Activated B cell treated with CpG ODN at 0.5 μM for 24 hours (primary cell): ENCODE measurements around the gene SLC29A2. TPM values are rescaled to one million over a fixed set of nuclear protein-coding genes. Genes with fewer than 3 reads are reported as not detected.

ENCODE experiments used
- ATAC-seq: fragments of 200-7000 bp; cut with Tn5 transposase; one replicate; pipeline ENCODE4 v1.10.0; 2021; ENCODE audit warnings: low read depth, mild to moderate bottlenecking, moderate library complexity
- CTCF ChIA-PET: fragments of 350-600 bp; sonication (Branson Sonifier 250); formaldehyde crosslinking; loops from one replicate; lab custom pipeline; 2021; ENCODE audit warnings: antibody characterized with exemption; lab: Charles Lee
- POLR2A ChIA-PET: fragments of 350-600 bp; sonication (Branson Sonifier 250); formaldehyde crosslinking; loops from one replicate; lab custom pipeline; 2021; ENCODE audit warnings: antibody characterized with exemption; lab: Charles Lee
- DNase-seq: peaks from one replicate; pipeline ENCODE4 v3.0.0; 2022
- H3K27ac Mint-ChIP-seq: one replicate; pipeline ENCODE4 v1.8.0; 2020; ENCODE audit warnings: mixed read lengths
- H3K27me3 Mint-ChIP-seq: one replicate; pipeline ENCODE4 v1.8.0; 2021; ENCODE audit warnings: mixed read lengths
- H3K36me3 Mint-ChIP-seq: one replicate; pipeline ENCODE4 v1.8.0; 2021; ENCODE audit warnings: low read depth, mixed read lengths
- H3K4me1 Mint-ChIP-seq: one replicate; pipeline ENCODE4 v1.8.0; 2021; ENCODE audit warnings: mixed read lengths
- H3K4me3 Mint-ChIP-seq: one replicate; pipeline ENCODE4 v1.8.0; 2020; ENCODE audit warnings: mild to moderate bottlenecking, mixed read lengths
- H3K9me3 Mint-ChIP-seq: one replicate; pipeline ENCODE4 v1.8.0; 2020; ENCODE audit warnings: mixed read lengths
- intact Hi-C: fragments of 100-400 bp; cut with micrococcal nuclease; formaldehyde crosslinking; loops from one replicate; pipeline ENCODE4 v1.15.1; 2024
- total RNA-seq: library from RNA; stranded (reverse); gene quantifications from 2 replicates; pipeline ENCODE4 v1.2.3, GENCODE V29; 2022
- TF ChIP-seq, protein P1 (sequence below): fragments of 200-600 bp; IDR thresholded peaks from one replicate; pipeline ENCODE4 v1.8.0; 2022; ENCODE audit warnings: antibody characterized with exemption, mild to moderate bottlenecking

The SLC29A2 gene
- total RNA-seq, 1 donor from 2014 or later = 17.1 TPM

DNA sequence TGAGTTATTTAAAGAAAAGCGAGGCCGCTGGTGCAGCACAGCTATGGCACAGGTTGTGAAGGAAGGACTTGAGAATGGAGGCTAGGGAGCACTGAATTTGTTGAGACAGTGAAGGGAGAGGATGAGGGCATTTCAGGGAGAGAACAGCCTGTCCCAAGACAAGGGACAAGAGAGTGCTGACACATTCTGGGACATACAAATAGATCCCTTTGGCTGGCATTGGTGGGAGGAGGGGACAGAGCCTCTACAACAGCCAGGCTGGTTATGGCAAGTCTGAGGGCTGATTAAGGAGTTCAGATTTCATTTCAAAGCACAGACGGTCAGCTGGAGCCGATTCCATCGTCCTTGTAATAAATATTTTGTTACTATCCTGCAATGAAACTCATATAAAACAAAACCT lies 1.7 kb upstream of the SLC29A2 start:
- peaks cover 5% of the 10 kb centered on the region for H3K36me3 Mint-ChIP-seq
- H3K4me1 Mint-ChIP-seq = peaks cover 15% of the 10 kb centered on the region
- no peak overlapping the region for H3K4me3 Mint-ChIP-seq
- no peaks in the 10 kb centered on the region for H3K27me3 Mint-ChIP-seq
- H3K9me3 Mint-ChIP-seq = no peaks in the 10 kb centered on the region
- TF ChIP-seq, protein P1, sequence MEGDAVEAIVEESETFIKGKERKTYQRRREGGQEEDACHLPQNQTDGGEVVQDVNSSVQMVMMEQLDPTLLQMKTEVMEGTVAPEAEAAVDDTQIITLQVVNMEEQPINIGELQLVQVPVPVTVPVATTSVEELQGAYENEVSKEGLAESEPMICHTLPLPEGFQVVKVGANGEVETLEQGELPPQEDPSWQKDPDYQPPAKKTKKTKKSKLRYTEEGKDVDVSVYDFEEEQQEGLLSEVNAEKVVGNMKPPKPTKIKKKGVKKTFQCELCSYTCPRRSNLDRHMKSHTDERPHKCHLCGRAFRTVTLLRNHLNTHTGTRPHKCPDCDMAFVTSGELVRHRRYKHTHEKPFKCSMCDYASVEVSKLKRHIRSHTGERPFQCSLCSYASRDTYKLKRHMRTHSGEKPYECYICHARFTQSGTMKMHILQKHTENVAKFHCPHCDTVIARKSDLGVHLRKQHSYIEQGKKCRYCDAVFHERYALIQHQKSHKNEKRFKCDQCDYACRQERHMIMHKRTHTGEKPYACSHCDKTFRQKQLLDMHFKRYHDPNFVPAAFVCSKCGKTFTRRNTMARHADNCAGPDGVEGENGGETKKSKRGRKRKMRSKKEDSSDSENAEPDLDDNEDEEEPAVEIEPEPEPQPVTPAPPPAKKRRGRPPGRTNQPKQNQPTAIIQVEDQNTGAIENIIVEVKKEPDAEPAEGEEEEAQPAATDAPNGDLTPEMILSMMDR = no peak
- ATAC-seq (no peak), DNase-seq (no peak)
- intact Hi-C loops = loop anchor here (5.0 kb wide), 2 partner anchors 94 to 584 kb away; partner anchors contain the start of genes PC and PELI3
- POLR2A ChIA-PET = interaction anchor here (1.7 kb wide), 1 partner anchor 8 kb away, joined by 3 read pairs; no protein-coding TSS in a partner anchor
- no peak overlapping the region for H3K27ac Mint-ChIP-seq
- CTCF ChIA-PET = interaction anchor here (4.2 kb wide), 1 partner anchor 12 kb away, joined by 31 read pairs; no protein-coding TSS in a partner anchor

GRCh38 chr11:66369073-66369894 lies 2.3 kb downstream of the SLC29A2 start:
- Mint-ChIP-seq H3K9me3 (no peaks in the 10 kb centered on the region), H3K36me3 (peaks cover 5% of the 10 kb centered on the region), H3K27me3 (no peaks in the 10 kb centered on the region), H3K4me3 (peak overlapping the region; percentile 53), H3K27ac (peak overlapping the region; percentile 57), H3K4me1 (peaks cover 15% of the 10 kb centered on the region)
- intact Hi-C loops = no loop called here
- POLR2A ChIA-PET = interaction anchor here (3.2 kb wide), 1 partner anchor 57 kb away, joined by 24 read pairs; no protein-coding TSS in a partner anchor
- TF ChIP-seq, protein P1 = no peak
- CTCF ChIA-PET = interaction anchor here (0.9 to 1.0 kb wide), 2 partner anchors 17 to 20 kb away, joined by 3 read pairs; no protein-coding TSS in a partner anchor
- DNase-seq (no peak), ATAC-seq (no peak)

DNA sequence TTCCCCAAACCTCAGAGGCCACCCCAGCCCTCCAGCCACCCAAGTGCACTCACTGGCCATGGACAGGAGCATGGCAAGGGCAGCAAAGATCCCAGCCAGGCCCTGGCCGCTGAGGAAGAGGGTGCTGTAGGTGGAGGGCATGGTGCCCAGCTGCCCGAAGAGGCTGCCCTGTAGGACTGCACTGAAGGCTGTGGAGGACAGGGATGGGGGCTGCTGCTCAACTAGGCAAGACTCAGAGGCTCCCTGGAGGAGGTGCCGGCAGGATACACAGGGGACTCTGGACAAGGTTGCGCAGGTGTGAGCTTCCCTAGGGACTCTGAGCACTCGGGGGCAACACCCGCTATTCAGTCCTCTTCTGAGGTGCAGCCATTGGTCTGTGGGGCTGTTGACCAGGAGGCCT lies 3.1 kb downstream of the SLC29A2 start:
- POLR2A ChIA-PET = no interaction called here
- ATAC-seq (no peak), DNase-seq (no peak)
- CTCF ChIA-PET = interaction anchor here (1.0 kb wide), 1 partner anchor 21 kb away, joined by 3 read pairs; no protein-coding TSS in a partner anchor
- H3K4me3 Mint-ChIP-seq = no peak overlapping the region
- TF ChIP-seq, protein P1 = no peak
- peaks cover 15% of the 10 kb centered on the region for H3K4me1 Mint-ChIP-seq
- intact Hi-C loops = no loop called here
- H3K36me3 Mint-ChIP-seq = peaks cover 5% of the 10 kb centered on the region
- H3K9me3 Mint-ChIP-seq = no peaks in the 10 kb centered on the region
- H3K27me3 Mint-ChIP-seq = no peaks in the 10 kb centered on the region
- no peak overlapping the region for H3K27ac Mint-ChIP-seq

DNA sequence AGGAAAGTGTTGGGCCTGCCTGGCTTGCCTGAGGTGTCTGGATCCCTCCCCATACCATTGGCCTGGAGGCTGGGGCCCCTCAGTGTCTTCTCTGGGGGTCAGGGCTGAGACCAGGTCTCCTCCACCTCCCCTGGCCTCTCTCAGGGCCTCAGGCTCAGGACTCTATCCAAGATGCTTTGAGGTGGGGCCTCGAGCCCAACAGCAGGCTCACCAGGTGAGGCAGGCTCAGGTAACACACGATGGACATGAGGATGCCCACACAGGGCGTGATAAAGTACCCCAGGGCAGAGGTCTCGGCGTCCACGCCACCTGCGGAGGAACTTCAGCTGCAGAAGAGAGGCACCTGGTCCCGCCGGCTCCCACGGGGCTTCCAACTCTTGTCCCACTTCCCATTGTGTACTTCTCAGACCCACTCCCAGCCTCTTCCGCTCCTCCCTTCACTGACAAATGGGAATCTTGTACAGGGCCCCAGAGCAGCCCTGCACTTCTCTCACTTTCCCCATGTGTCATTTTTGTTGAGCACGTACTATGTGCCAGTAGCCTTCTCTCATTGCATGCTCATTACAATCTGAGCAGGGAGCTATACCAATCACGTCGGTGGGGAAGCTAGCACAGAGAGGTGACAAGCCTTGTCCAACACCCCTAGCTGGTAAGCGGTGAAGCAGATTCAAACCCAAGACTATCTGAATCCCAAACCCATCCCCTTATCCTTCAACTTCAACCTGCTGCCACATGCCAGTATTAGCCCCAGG lies 3.8 kb downstream of the SLC29A2 start:
- Mint-ChIP-seq H3K4me3 (no peak overlapping the region), H3K4me1 (peaks cover 14% of the 10 kb centered on the region), H3K27ac (no peak overlapping the region), H3K9me3 (no peaks in the 10 kb centered on the region), H3K36me3 (peaks cover 5% of the 10 kb centered on the region), H3K27me3 (no peaks in the 10 kb centered on the region)
- no peak for ATAC-seq
- ChIA-PET POLR2A (no interaction called here), CTCF (interaction anchor here (1.0 kb wide), 1 partner anchor 21 kb away, joined by 3 read pairs; no protein-coding TSS in a partner anchor)
- DNase-seq = no peak
- intact Hi-C loops = no loop called here
- TF ChIP-seq, protein P1 = no peak
